DMS153 treated with DMSO at 0.1 percent for 48 hours (cell line): ENCODE data around the gene GPD1.

Experiments used
- DNase-seq: peaks from one replicate; lab custom pipeline; 2025; ENCODE audit not compliant: unreplicated experiment; lab: John Stamatoyannopoulos, UW

Gene GPD1

GRCh38 chr12:50099302-50100008 lies 4.4 kb upstream of the GPD1 start:
- DNase-seq = no peak

- no peak for DNase-seq
Measured at GRCh38 chr12:50100561-50100960, 3.2 kb upstream of the GPD1 start.

- no peak for DNase-seq
Measured at GRCh38 chr12:50101663-50102062, 2.1 kb upstream of the GPD1 start.

GRCh38 chr12:50102131-50102531 lies 1.7 kb upstream of the GPD1 start:
- no peak for DNase-seq

- no peak for DNase-seq
Measured at GRCh38 chr12:50102646-50103309, 1.0 kb upstream of the GPD1 start.

- DNase-seq = no peak
Measured at GRCh38 chr12:50103351-50103750, 457 bp upstream of the GPD1 start.

GRCh38 chr12:50104417-50105366 lies 884 bp downstream of the GPD1 start:
- no peak for DNase-seq

GRCh38 chr12:50105913-50106450 lies 2.2 kb downstream of the GPD1 start:
- DNase-seq = no peak

- DNase-seq = no peak
Measured at GRCh38 chr12:50106907-50107306, 3.1 kb downstream of the GPD1 start.

- DNase-seq = no peak
Measured at GRCh38 chr12:50107416-50108268, 3.8 kb downstream of the GPD1 start.

GRCh38 chr12:50109319-50109718 lies 5.5 kb downstream of the GPD1 start:
- no peak for DNase-seq

GRCh38 chr12:50110127-50110761 lies 6.4 kb downstream of the GPD1 start:
- peak; percentile 31 for DNase-seq

- peak; percentile 68 for DNase-seq
Measured at GRCh38 chr12:50110762-50111351, 7.0 kb downstream of the GPD1 start.

GRCh38 chr12:50111395-50111692 lies 7.5 kb downstream of the GPD1 start:
- no peak for DNase-seq

GRCh38 chr12:50111693-50112455 lies 8.1 kb downstream of the GPD1 start, which contains the start of gene COX14:
Gene COX14 (plus strand): TSS chr12:50112236. CDS start chr12:50120044, 7,808 bp downstream.
- DNase-seq = peak; percentile 98

- DNase-seq = no peak
Measured at GRCh38 chr12:50112456-50113218, 8.8 kb downstream of the GPD1 start.

GRCh38 chr12:50117057-50117622 lies 13.3 kb downstream of the GPD1 start:
- no peak for DNase-seq

GRCh38 chr12:50119387-50119786 lies 15.6 kb downstream of the GPD1 start:
- no peak for DNase-seq
